ENCODE data around the gene SKI. TPM values are rescaled to one million over a fixed set of nuclear protein-coding genes. Genes with fewer than 3 reads are reported as not detected.

SKI gene
- total and polyA plus RNA-seq, 2 donors (not counting 1 experiment from before 2014, with no cell fraction given) = 14.9 to 74.9 TPM

- H4K20me1 ChIP-seq (ENCODE audit: control insufficient read depth, insufficient read depth, low read length, poor library complexity, severe bottlenecking) = no peaks in the 10 kb centered on the region
- Mint-ChIP-seq H3K4me1 (peaks cover 36% of the 10 kb centered on the region), H3K4me3 (no peak overlapping the region), H3K27me3 (no peaks in the 10 kb centered on the region), H3K9me3 (ENCODE audit: insufficient read depth) (no peaks in the 10 kb centered on the region), H3K27ac (peak overlapping the region; percentile 85)
- no peak for TF ChIP-seq CTCF (IDR thresholded peaks at IDR 0.05)
- no peaks in the 10 kb centered on the region for H3K27me3 ChIP-seq (replicated peaks in 1 of 4; ENCODE audit: control extremely low read depth in 1 of 4, control insufficient read depth in 3 of 4, insufficient read depth in 4 of 4, low read length in 3 of 4)
- peaks cover 10% of the 10 kb centered on the region for H3K79me2 ChIP-seq (ENCODE audit: control insufficient read depth, insufficient read depth, low read length)
- ChIA-PET POLR2A (no interaction called here), CTCF (interaction anchor here (2.0 to 13.5 kb wide), 2 partner anchors 114 to 183 kb away, joined by 5 to 295 read pairs; no protein-coding TSS in a partner anchor)
- H3K27ac ChIP-seq (ENCODE audit: low read length in 2 of 2) = peak overlapping the region in 1 of 2 donors; percentile 83
- no peak overlapping the region for H2AFZ ChIP-seq (ENCODE audit: insufficient read depth, low read depth, low read length, poor library complexity, severe bottlenecking)
- DNase-seq = no peak
- H3K4me3 ChIP-seq (ENCODE audit: control extremely low read depth in 1 of 5, extremely low read depth in 1 of 5, insufficient read depth in 1 of 5, low read depth in 2 of 5, low read length in 4 of 5) = no peak overlapping the region
- no peak for ATAC-seq (ENCODE audit: low read depth)
- H3K36me3 ChIP-seq (replicated peaks in 1 of 2; ENCODE audit: control extremely low read depth in 1 of 2, control insufficient read depth in 1 of 2, extremely low read depth in 1 of 2, insufficient read depth in 2 of 2, low read length in 1 of 2) = no peaks in the 10 kb centered on the region
- 95% methylated on average over 8 of the region's 10 CpGs for WGBS (ENCODE audit: insufficient coverage)
- no peaks in the 10 kb centered on the region for H3K9me3 ChIP-seq (ENCODE audit: control extremely low read depth in 1 of 3, control insufficient read depth in 2 of 3, insufficient read depth in 1 of 3, low read length in 2 of 3)
- no peak overlapping the region for H3K4me2 ChIP-seq (replicated peaks; ENCODE audit: low read depth, low read length, poor library complexity, severe bottlenecking)
- peaks cover 46 to 61% of the 10 kb centered on the region in 2 donors for H3K4me1 ChIP-seq (ENCODE audit: control insufficient read depth in 2 of 2, insufficient read depth in 2 of 2, low read length in 2 of 2)
- intact Hi-C loops (cut with micrococcal nuclease) = loop anchor here (5.0 to 10.0 kb wide), 3 partner anchors 290 to 1227 kb away; no protein-coding TSS in a partner anchor
- H3K9ac ChIP-seq (ENCODE audit: low read length) = no peak overlapping the region
Measured at GRCh38 chr1:2197707-2198165, 30.4 kb upstream of the SKI start.

- peaks cover 39% of the 10 kb centered on the region for H3K4me1 Mint-ChIP-seq
- ATAC-seq (ENCODE audit: low read depth) (no peak), DNase-seq (no peak)
- Histone ChIP-seq H3K9me3 (ENCODE audit: control extremely low read depth in 1 of 3, control insufficient read depth in 2 of 3, insufficient read depth in 1 of 3, low read length in 2 of 3) (no peaks in the 10 kb centered on the region), H3K79me2 (ENCODE audit: control insufficient read depth, insufficient read depth, low read length) (peaks cover 6% of the 10 kb centered on the region), H3K36me3 (replicated peaks in 1 of 2; ENCODE audit: control extremely low read depth in 1 of 2, control insufficient read depth in 1 of 2, extremely low read depth in 1 of 2, insufficient read depth in 2 of 2, low read length in 1 of 2) (no peaks in the 10 kb centered on the region), H3K9ac (ENCODE audit: low read length) (peak overlapping the region; percentile 58), H2AFZ (ENCODE audit: insufficient read depth, low read depth, low read length, poor library complexity, severe bottlenecking) (peak overlapping the region; percentile 73), H3K4me2 (replicated peaks; ENCODE audit: low read depth, low read length, poor library complexity, severe bottlenecking) (peak overlapping the region; percentile 84), H3K4me3 (ENCODE audit: control extremely low read depth in 1 of 5, extremely low read depth in 1 of 5, insufficient read depth in 1 of 5, low read depth in 2 of 5, low read length in 4 of 5) (peak overlapping the region in 2 of 5 experiments; percentile 50 to 56), H3K27me3 (replicated peaks in 1 of 4; ENCODE audit: control extremely low read depth in 1 of 4, control insufficient read depth in 3 of 4, insufficient read depth in 4 of 4, low read length in 3 of 4) (no peaks in the 10 kb centered on the region), H3K4me1 (ENCODE audit: control insufficient read depth in 2 of 2, insufficient read depth in 2 of 2, low read length in 2 of 2) (peaks cover 46 to 59% of the 10 kb centered on the region in 2 donors), H4K20me1 (ENCODE audit: control insufficient read depth, insufficient read depth, low read length, poor library complexity, severe bottlenecking) (no peaks in the 10 kb centered on the region), H3K27ac (ENCODE audit: low read length in 2 of 2) (peak overlapping the region; percentile 75 to 83)
- no peaks in the 10 kb centered on the region for H3K27me3 Mint-ChIP-seq
- peak overlapping the region; percentile 85 for H3K27ac Mint-ChIP-seq
- 92% methylated on average over 11 of the region's 11 CpGs for WGBS (ENCODE audit: insufficient coverage)
- H3K9me3 Mint-ChIP-seq (ENCODE audit: insufficient read depth) = no peaks in the 10 kb centered on the region
- H3K4me3 Mint-ChIP-seq = peak overlapping the region; percentile 80
- no peak for TF ChIP-seq EZH2 (IDR thresholded peaks at IDR 0.05; ENCODE audit: borderline replicate concordance, insufficient read depth, low read depth, low read length, poor library complexity, severe bottlenecking)
- TF ChIP-seq CTCF (IDR thresholded peaks at IDR 0.05) = no peak
- intact Hi-C loops (cut with micrococcal nuclease) = loop anchor here (5.0 to 10.0 kb wide), 3 partner anchors 291 to 1226 kb away; no protein-coding TSS in a partner anchor
- ChIA-PET CTCF (interaction anchor here (0.6 to 13.5 kb wide), 5 partner anchors 26 to 182 kb away, joined by 3 to 295 read pairs (median 4); no protein-coding TSS in a partner anchor), POLR2A (interaction anchor here (0.8 to 1.6 kb wide), 2 partner anchors 183 to 349 kb away, joined by 3 read pairs; no protein-coding TSS in a partner anchor)
Measured at GRCh38 chr1:2198571-2198970, 29.5 kb upstream of the SKI start.

Data from B cell (primary cell).